Parathyroid adenoma (tissue), 2 donors: ENCODE results near the gene MB.

Experiments
- H2AFZ ChIP-seq: fragments of 300-600 bp; sonication (generic); one replicate; pipeline ENCODE4 v1.7.0; 2017; ENCODE audit warnings: antibody characterized with exemption, mild to moderate bottlenecking
- H3K27ac ChIP-seq: fragments of 300-600 bp; sonication (generic); one replicate; pipeline ENCODE4 v1.7.0; 2017
- H3K27me3 ChIP-seq: fragments of 300-600 bp; sonication (generic); one replicate; pipeline ENCODE4 v1.7.0; 2017; ENCODE audit warnings: low read length; ENCODE audit not compliant: control insufficient read depth, insufficient read depth
- H3K36me3 ChIP-seq: fragments of 300-600 bp; sonication (generic); one replicate; pipeline ENCODE4 v1.7.0; 2017; ENCODE audit warnings: low read length; ENCODE audit not compliant: control insufficient read depth, insufficient read depth
- H3K4me1 ChIP-seq: fragments of 300-600 bp; sonication (generic); one replicate; pipeline ENCODE4 v1.7.0; 2017; ENCODE audit warnings: control low read depth
- H3K4me2 ChIP-seq: fragments of 300-600 bp; sonication (generic); one replicate; pipeline ENCODE4 v1.7.0; 2017; ENCODE audit warnings: low read length
- H3K4me3 ChIP-seq: fragments of 300-600 bp; sonication (generic); one replicate; pipeline ENCODE4 v1.7.0; 2017; ENCODE audit warnings: low read depth, low read length
- H3K79me2 ChIP-seq: fragments of 300-600 bp; sonication (generic); one replicate; pipeline ENCODE4 v1.7.0; 2017; ENCODE audit warnings: control low read depth
- H3K9ac ChIP-seq: fragments of 300-600 bp; sonication (generic); one replicate; pipeline ENCODE4 v1.7.0; 2017; ENCODE audit warnings: mild to moderate bottlenecking
- H3K9me3 ChIP-seq: fragments of 300-600 bp; sonication (generic); one replicate; pipeline ENCODE4 v1.7.0; 2017; ENCODE audit warnings: low read length; ENCODE audit not compliant: control insufficient read depth
- TF ChIP-seq, protein P1 (sequence below): fragments of 300-600 bp; sonication (generic); IDR thresholded peaks from one replicate; pipeline ENCODE4 v1.7.0; 2017; ENCODE audit warnings: antibody characterized with exemption, mild to moderate bottlenecking
- donor health status: primary hyperparathyroidism.

Gene MB

DNA sequence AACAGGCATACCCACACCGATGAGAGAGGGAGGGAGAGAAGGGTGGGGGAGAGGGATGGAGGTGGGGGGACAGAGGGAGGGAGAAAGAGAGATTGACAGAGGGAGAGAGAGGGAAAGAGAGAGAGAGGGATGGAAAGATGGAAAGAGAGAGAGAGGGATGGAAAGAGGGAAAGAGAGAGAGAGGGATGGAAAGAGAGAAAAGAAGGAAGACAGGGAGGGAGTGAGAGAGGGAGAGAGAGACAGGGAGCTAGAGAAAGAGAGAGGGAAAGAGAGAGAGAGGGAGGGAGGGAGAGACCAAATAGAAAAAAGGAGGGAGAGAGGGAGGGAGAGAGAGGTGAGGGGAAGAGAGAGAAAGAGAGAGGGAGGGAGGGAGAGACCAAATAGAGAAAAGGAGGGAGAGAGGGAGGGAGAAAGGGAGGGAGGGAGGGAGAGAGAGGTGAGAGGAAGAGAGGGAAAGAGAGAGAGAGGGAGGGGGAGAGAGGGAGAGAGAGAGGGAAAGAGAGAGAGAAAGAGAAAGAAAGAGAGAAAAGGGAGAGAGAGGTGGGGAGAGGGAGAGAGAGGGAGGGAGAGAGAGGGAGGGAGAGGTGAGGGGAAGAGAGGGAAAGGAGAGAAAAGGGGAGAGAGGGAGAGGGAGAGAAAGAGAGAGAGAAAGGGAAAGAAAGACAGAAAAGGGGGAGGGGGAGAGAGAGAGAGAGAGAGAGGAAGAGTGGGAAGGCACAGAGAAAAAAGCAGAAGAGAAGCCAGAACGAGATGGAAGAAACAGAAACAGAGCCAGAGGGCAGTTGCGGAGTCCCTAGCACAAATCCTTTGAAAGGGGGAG is 23.8 kb downstream of the MB start:
- H3K36me3 ChIP-seq, result no peaks in the 10 kb centered on the region
- TF ChIP-seq, protein P1, sequence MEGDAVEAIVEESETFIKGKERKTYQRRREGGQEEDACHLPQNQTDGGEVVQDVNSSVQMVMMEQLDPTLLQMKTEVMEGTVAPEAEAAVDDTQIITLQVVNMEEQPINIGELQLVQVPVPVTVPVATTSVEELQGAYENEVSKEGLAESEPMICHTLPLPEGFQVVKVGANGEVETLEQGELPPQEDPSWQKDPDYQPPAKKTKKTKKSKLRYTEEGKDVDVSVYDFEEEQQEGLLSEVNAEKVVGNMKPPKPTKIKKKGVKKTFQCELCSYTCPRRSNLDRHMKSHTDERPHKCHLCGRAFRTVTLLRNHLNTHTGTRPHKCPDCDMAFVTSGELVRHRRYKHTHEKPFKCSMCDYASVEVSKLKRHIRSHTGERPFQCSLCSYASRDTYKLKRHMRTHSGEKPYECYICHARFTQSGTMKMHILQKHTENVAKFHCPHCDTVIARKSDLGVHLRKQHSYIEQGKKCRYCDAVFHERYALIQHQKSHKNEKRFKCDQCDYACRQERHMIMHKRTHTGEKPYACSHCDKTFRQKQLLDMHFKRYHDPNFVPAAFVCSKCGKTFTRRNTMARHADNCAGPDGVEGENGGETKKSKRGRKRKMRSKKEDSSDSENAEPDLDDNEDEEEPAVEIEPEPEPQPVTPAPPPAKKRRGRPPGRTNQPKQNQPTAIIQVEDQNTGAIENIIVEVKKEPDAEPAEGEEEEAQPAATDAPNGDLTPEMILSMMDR, result no peak
- H2AFZ ChIP-seq, result no peak overlapping the region
- H3K4me2 ChIP-seq, result no peak overlapping the region
- no peaks in the 10 kb centered on the region for H3K27me3 ChIP-seq
- H3K9me3 ChIP-seq, result no peaks in the 10 kb centered on the region
- H3K4me1 ChIP-seq, result no peaks in the 10 kb centered on the region
- H3K4me3 ChIP-seq, result no peak overlapping the region
- no peaks in the 10 kb centered on the region for H3K79me2 ChIP-seq
- H3K27ac ChIP-seq, result no peak overlapping the region
- H3K9ac ChIP-seq, result no peak overlapping the region

DNA sequence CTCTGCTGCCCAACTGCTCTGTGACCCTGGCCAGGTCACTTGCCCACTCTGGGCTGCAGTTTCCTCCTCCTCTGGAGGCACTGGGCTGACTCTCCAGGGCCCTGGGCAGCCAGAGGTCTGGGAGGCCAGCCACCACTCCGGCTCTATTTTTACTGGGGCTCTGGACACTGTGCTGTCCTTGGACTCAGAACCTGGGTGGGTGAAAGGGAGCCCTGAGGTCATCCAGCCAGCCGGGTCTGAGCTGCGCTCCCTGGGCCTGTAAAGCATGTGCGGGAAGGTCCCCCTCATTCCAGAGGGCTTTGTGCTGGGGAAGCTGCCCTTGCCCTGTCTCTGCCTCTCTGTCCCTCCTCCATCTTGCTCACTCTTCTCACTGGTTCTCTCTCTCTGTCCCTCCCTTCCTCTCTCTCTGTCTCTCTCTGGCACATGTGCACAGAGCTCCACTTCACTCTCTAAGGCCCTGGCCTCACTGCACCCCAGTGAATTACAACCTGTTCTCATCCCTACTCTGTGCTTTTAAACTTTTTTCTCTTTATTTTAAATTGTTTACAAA is 24.6 kb downstream of the MB start:
- TF ChIP-seq, protein P1, result no peak
- no peak overlapping the region for H3K4me3 ChIP-seq
- no peaks in the 10 kb centered on the region for H3K4me1 ChIP-seq
- no peaks in the 10 kb centered on the region for H3K36me3 ChIP-seq
- no peak overlapping the region for H3K4me2 ChIP-seq
- no peaks in the 10 kb centered on the region for H3K79me2 ChIP-seq
- no peak overlapping the region for H3K9ac ChIP-seq
- no peak overlapping the region for H3K27ac ChIP-seq
- no peaks in the 10 kb centered on the region for H3K9me3 ChIP-seq
- no peak overlapping the region for H2AFZ ChIP-seq
- no peaks in the 10 kb centered on the region for H3K27me3 ChIP-seq

DNA sequence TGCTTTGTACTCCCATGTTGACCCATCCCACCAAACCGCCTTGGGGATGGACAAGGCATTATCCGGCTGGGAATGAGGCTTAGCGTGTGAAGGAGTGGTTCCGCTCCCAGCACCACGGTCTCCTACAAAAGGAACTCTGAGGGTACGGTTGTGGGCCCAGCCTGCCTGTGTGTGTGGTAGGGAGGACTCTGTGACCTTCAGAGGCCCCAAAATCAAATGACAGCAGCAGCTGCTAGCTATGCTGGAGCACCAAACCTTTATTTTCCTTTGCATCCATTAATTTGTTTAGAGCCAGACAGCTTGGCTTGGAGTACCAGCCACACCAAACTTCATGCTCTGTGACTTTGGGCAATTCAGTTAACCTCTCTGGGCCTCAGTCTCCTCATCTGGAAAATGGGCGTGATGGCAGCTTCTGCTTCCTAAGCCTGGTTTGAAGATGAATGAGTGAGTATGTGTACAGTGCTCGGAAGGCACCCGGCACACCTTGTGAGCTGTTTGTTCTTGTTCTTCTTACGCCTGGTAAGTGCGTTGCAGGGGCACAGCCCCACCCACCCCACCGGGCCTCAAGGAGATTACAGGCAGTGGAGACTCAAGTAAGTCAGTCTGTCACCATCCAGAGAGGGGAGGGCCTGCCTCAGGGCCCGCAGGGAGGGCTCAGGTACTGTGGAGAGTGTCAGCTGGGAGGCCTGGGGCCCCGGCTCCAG is 25.3 kb downstream of the MB start:
- Histone ChIP-seq H3K9me3 (no peaks in the 10 kb centered on the region), H3K9ac (no peak overlapping the region), H3K4me1 (no peaks in the 10 kb centered on the region), H3K79me2 (no peaks in the 10 kb centered on the region), H3K4me3 (no peak overlapping the region), H3K27ac (no peak overlapping the region), H3K27me3 (no peaks in the 10 kb centered on the region), H3K36me3 (no peaks in the 10 kb centered on the region), H2AFZ (no peak overlapping the region), H3K4me2 (no peak overlapping the region)
- TF ChIP-seq, protein P1, result no peak

DNA sequence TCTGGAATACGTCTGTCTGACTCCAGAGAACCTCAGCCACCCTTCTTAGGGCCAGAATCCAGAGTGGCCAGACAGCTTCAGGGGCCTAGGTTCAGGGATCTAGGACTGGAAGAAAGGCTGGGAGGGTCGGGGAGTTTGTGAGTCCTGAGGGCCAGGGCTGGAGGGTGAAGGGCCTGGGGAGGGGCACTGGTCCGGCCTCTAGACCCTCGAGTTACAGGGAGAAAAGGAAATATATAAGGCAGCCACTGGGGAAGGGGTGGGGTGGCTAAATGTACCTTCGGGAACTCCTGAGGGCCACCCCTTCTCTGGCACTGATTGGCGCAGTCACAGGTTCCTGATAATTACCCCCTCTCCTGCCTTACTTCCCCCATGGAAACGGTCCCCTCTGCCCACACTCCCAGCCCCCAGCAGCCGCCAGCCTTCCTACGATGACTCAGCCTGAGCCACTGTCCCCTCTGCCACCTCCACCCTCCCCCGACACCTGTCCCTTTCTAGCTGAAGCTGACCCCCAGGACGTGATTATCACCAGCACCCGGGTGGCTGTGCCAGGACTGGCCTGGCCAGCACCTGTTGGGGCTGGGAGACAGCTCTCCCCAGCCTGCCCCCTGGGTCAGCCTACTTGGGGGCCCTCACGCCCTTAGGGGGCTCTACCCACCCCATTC is 26.4 kb downstream of the MB start:
- Histone ChIP-seq H3K9ac (no peak overlapping the region), H3K4me2 (no peak overlapping the region), H3K36me3 (no peaks in the 10 kb centered on the region), H3K27ac (no peak overlapping the region), H3K79me2 (no peaks in the 10 kb centered on the region), H3K4me1 (no peaks in the 10 kb centered on the region), H3K4me3 (no peak overlapping the region), H3K27me3 (no peaks in the 10 kb centered on the region), H3K9me3 (no peaks in the 10 kb centered on the region), H2AFZ (no peak overlapping the region)
- TF ChIP-seq, protein P1, result no peak
